ENCODE results near the gene VPS16. TPM values are rescaled to one million over a fixed set of nuclear protein-coding genes. Genes with fewer than 3 reads are reported as not detected.
A peak's percentile ranks its signal among the peaks of the same experiment; 100 is the strongest.

The VPS16 gene
- total and polyA plus RNA-seq, 2 of the 8 experiments (the other 6 are each of a cell fraction or from before 2014, with no cell fraction given), result 23.8 to 25.9 TPM

DNA sequence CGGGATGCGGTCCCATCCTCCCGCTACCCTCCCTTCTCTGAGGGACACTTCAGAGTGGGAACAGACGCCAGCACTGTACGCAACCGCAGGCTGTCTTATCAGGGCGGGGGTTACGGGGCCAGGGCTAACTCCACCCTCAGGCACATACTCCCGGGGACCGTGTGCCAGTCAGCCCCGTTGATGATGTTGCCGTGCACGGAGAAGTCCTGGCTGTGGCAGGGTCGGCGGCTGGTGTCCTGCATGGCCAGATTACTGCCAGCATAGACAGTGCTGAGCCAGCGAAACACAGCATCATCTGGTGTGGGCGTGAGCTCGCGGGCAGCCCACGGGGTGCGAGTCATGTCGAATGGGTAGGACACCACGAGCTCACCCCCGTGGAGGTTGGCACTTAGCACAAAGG, 45.1 kb upstream of the VPS16 start:
- CTCF ChIA-PET (ENCODE audit: partially characterized antibody), result interaction anchor here (1.2 to 2.1 kb wide), 3 partner anchors 24 to 41 kb away, joined by 4 read pairs; no protein-coding TSS in a partner anchor
- Histone ChIP-seq H3K14ac (ENCODE audit: insufficient read length) (no peak overlapping the region), H3K79me2 (ENCODE audit: control insufficient read depth in 1 of 2, insufficient read depth in 2 of 2, low read length in 2 of 2) (no peaks in the 10 kb centered on the region), H3K27me3 (replicated peaks in 1 of 4; ENCODE audit: control insufficient read depth in 3 of 4, extremely low read depth in 1 of 4, insufficient read depth in 3 of 4, low read length in 3 of 4) (peaks cover 0 to 2% (median 0%) of the 10 kb centered on the region in 4 experiments; a peak in 2 of 7 replicates), H4K91ac (replicated peaks; ENCODE audit: insufficient read length, low read length) (no peak overlapping the region), H2BK5ac (ENCODE audit: low read depth, low read length) (no peak overlapping the region), H3K23me2 (ENCODE audit: low read depth, low read length) (peaks cover 7% of the 10 kb centered on the region; the same call in 1 of the 2 replicates), H3K18ac (ENCODE audit: extremely low read depth, low read length) (no peak overlapping the region), H3K4me1 (replicated peaks in 1 of 4; ENCODE audit: control insufficient read depth in 3 of 4, insufficient read depth in 4 of 4, low read length in 3 of 4) (peaks cover 0 to 13% (median 6%) of the 10 kb centered on the region in 4 experiments; a peak in 6 of 7 replicates), H4K20me1 (replicated peaks in 1 of 2; ENCODE audit: control insufficient read depth in 1 of 2, insufficient read depth in 2 of 2, low read length in 2 of 2) (peaks cover 0 to 12% of the 10 kb centered on the region in 2 experiments), H3K27ac (ENCODE audit: low read depth, low read length) (no peak overlapping the region), H3K9me3 (ENCODE audit: insufficient read depth in 2 of 2, low read depth in 1 of 2, low read length in 1 of 2) (no peaks in the 10 kb centered on the region), H3K56ac (replicated peaks; ENCODE audit: insufficient read length, low read depth, low read length) (no peak overlapping the region), H3K36me3 (ENCODE audit: control insufficient read depth in 2 of 4, insufficient read depth in 4 of 4, low read length in 3 of 4) (peaks cover 11 to 35% (median 20%) of the 10 kb centered on the region in 4 experiments; a peak in 6 of 8 replicates), H3K9ac (replicated peaks in 1 of 4; ENCODE audit: extremely low read depth in 1 of 4, low read depth in 3 of 4, low read length in 3 of 4) (no peak overlapping the region), H3K4me3 (ENCODE audit: extremely low read depth in 1 of 4, insufficient read depth in 2 of 4, low read depth in 3 of 4, low read length in 4 of 4) (no peak overlapping the region), H2AFZ (ENCODE audit: low read length) (no peak overlapping the region), H3K4ac (replicated peaks; ENCODE audit: insufficient read length, low read depth, low read length) (no peak overlapping the region), H4K5ac (ENCODE audit: insufficient read length, low read depth, low read length) (no peak overlapping the region), H2BK20ac (ENCODE audit: low read length) (no peak overlapping the region), H2BK120ac (replicated peaks; ENCODE audit: low read depth, low read length) (no peak overlapping the region), H2AK5ac (ENCODE audit: low read depth, low read length) (no peak overlapping the region), H2BK12ac (ENCODE audit: low read depth, low read length) (no peak overlapping the region), H4K8ac (ENCODE audit: extremely low read depth, insufficient read depth, low read length) (no peak overlapping the region), H2BK15ac (ENCODE audit: low read length) (no peak overlapping the region), H3K23ac (ENCODE audit: insufficient read length) (no peak overlapping the region), H3K4me2 (ENCODE audit: insufficient read depth in 1 of 2, low read depth in 2 of 2, low read length in 2 of 2) (no peak overlapping the region), H3K79me1 (ENCODE audit: low read depth, low read length) (no peaks in the 10 kb centered on the region; the same call in 1 of the 2 replicates)
- TF ChIP-seq NRF1 (IDR thresholded peaks at IDR 0.05; ENCODE audit: low read depth, low read length) (no peak), POLR2AphosphoS5 (IDR thresholded peaks at IDR 0.05; ENCODE audit: low read depth, low read length) (0 out of 2 replicates have a peak, but pooled peaks have one; percentile 9)
- DNase-seq (ENCODE audit: low read depth in 1 of 2, low spot score in 2 of 2) (no peak), FAIRE-seq (no peak)
- POLR2A ChIA-PET (ENCODE audit: partially characterized antibody), result interaction anchor here (1.6 kb wide), 1 partner anchor 9 kb away, joined by 4 read pairs; no protein-coding TSS in a partner anchor
- WGBS, 2 experiments (ENCODE audit: extremely low coverage in 1 of 2, insufficient coverage in 1 of 2, insufficient read length in 1 of 2, insufficient replicate concordance in 2 of 2, low coverage in 1 of 2, low lambda C conversion rate in 2 of 2, missing lambda C conversion rate in 1 of 2), result 95% methylated on average over 24 of the region's 24 CpGs; no CpG with 5 or more reads in 1 of the 2 experiments
